Panc1 (cell line): ENCODE data around the gene SMAD3. TPM values are rescaled to one million over a fixed set of nuclear protein-coding genes. Genes with fewer than 3 reads are reported as not detected.

Source experiments
- ATAC-seq: fragments of 200-7000 bp; cut with Tn5 transposase; 2 replicates; pipeline ENCODE4 v1.9.1; 2020; ENCODE audit warnings: mild to moderate bottlenecking, moderate library complexity
- BruUV-seq: library from RNA; stranded (reverse); fragments of 400-500 nt; replicated peaks from 2 replicates; lab custom pipeline; 2021; lab: Mats Ljungman, UMichigan
- CTCF ChIA-PET: fragments of 300-600 bp; sonication (Branson Sonifier 250); formaldehyde crosslinking; loops from one replicate; lab custom pipeline; 2022; ENCODE audit warnings: antibody characterized with exemption; lab: Charles Lee
- POLR2A ChIA-PET: fragments of 300-600 bp; sonication (Branson Sonifier 250); formaldehyde crosslinking; loops from one replicate; lab custom pipeline; 2022; ENCODE audit warnings: antibody characterized with exemption; lab: Charles Lee
- DNase-seq: peaks from one replicate; pipeline ENCODE4 v3.0.0-alpha.2; 2010; ENCODE audit warnings: low read depth, low spot score
- H3K27ac ChIP-seq: 2 replicates; pipeline ENCODE4 v1.5.1; 2011; ENCODE audit warnings: mild to moderate bottlenecking, low read length, inconsistent platforms
- H3K27me3 ChIP-seq: fragments of 200-500 bp; sonication (Bioruptor generic); 2 replicates; pipeline ENCODE4 v1.6.0; 2014; ENCODE audit warnings: low read length, inconsistent platforms; ENCODE audit not compliant: control insufficient read depth, insufficient read depth
- H3K36me3 ChIP-seq: fragments of 200-500 bp; sonication (Bioruptor generic); 2 replicates; pipeline ENCODE4 v1.5.1; 2014; ENCODE audit warnings: inconsistent platforms, mild to moderate bottlenecking, low read length, moderate library complexity; ENCODE audit not compliant: control insufficient read depth, insufficient read depth
- H3K4me1 ChIP-seq: 2 replicates; pipeline ENCODE4 v1.5.1; 2011; ENCODE audit warnings: inconsistent platforms, mild to moderate bottlenecking, low read length, moderate library complexity; ENCODE audit not compliant: control insufficient read depth, insufficient read depth
- H3K4me3 ChIP-seq, 2 experiments: 2 replicates each; pipeline ENCODE4 v1.5.1; 2011 to 2012; ENCODE audit warnings: low read depth in 2 of 2, low read length in 2 of 2, mild to moderate bottlenecking in 2 of 2, inconsistent platforms in 1 of 2, moderate library complexity in 1 of 2
- H3K9me3 ChIP-seq: fragments of 200-500 bp; sonication (Bioruptor generic); 2 replicates; pipeline ENCODE4 v1.5.1; 2014; ENCODE audit warnings: low read depth, mild to moderate bottlenecking, inconsistent platforms, low read length, moderate library complexity; ENCODE audit not compliant: control insufficient read depth, insufficient read depth
- CTCF ChIP-seq: fragments of 450-650 bp; IDR thresholded peaks from 2 replicates; pipeline ENCODE4 v1.5.1; 2017; ENCODE audit warnings: mild to moderate bottlenecking
- POLR2AphosphoS5 ChIP-seq: IDR thresholded peaks from 2 replicates; pipeline ENCODE4 v1.6.1; 2012; ENCODE audit warnings: mild to moderate bottlenecking, low read depth, low read length, moderate library complexity
- REST ChIP-seq, 2 experiments: IDR thresholded peaks; 2 replicates each; pipeline ENCODE4 v1.6.1; 2011 to 2012; ENCODE audit warnings: low read depth in 2 of 2, control low read depth in 1 of 2, low read length in 1 of 2, mild to moderate bottlenecking in 1 of 2, moderate library complexity in 1 of 2; ENCODE audit not compliant: insufficient read depth in 1 of 2
- SIN3A ChIP-seq: IDR thresholded peaks from 2 replicates; pipeline ENCODE4 v1.6.1; 2012; ENCODE audit warnings: low read depth, mild to moderate bottlenecking, low read length, moderate library complexity, borderline replicate concordance; ENCODE audit not compliant: insufficient read depth
- TCF7L2 ChIP-seq: IDR thresholded peaks from 2 replicates; pipeline ENCODE4 v1.6.1; 2011; ENCODE audit warnings: mild to moderate bottlenecking, low read depth, low read length, inconsistent platforms
- in situ Hi-C: cut with HindIII; loops from 2 replicates; pipeline ENCODE4 v1.10.0; 2016; ENCODE audit warnings: low sequenced_read_pairs, low pct_unique_long_range_greater_than_20kb
- intact Hi-C: fragments of 100-400 bp; cut with micrococcal nuclease; formaldehyde crosslinking; loops from one replicate; pipeline ENCODE4 v1.10.0; 2022; ENCODE audit not compliant: unreplicated experiment
- total RNA-seq: library from RNA; stranded (reverse); gene quantifications from one replicate; pipeline ENCODE4 v1.2.1, GENCODE V29; 2021; ENCODE audit not compliant: unreplicated experiment

The SMAD3 gene
- total RNA-seq, 1 experiment from 2014 or later, result 394 TPM

GRCh38 chr15:67144609-67145311 is 79.4 kb downstream of the SMAD3 start:
- DNase-seq (no peak), ATAC-seq (no peak)
- no TSS peak for BruUV-seq
- Histone ChIP-seq H3K4me3 (no peak overlapping the region), H3K27me3 (no peaks in the 10 kb centered on the region), H3K9me3 (no peaks in the 10 kb centered on the region), H3K4me1 (peaks cover 100% of the 10 kb centered on the region), H3K36me3 (no peaks in the 10 kb centered on the region; the same call in 1 of the 2 replicates), H3K27ac (peak overlapping the region; percentile 100)
- CTCF ChIA-PET, result interaction anchor here (0.6 kb wide), 1 partner anchor 198 kb away, joined by 3 read pairs; no protein-coding TSS in a partner anchor
- in situ Hi-C loops, result no loop called here
- POLR2A ChIA-PET, result interaction anchor here (0.6 to 1.6 kb wide), 2 partner anchors 19 to 33 kb away, joined by 5 to 13 read pairs; no protein-coding TSS in a partner anchor
- TF ChIP-seq TCF7L2 (no peak), POLR2AphosphoS5 (no peak)
- intact Hi-C loops, result loop anchor here (5.0 kb wide), 2 partner anchors 37 to 197 kb away; no protein-coding TSS in a partner anchor

- BruUV-seq, result no TSS peak
- H3K4me3 ChIP-seq, result no peak overlapping the region
- intact Hi-C loops, result loop anchor here (5.0 kb wide), 1 partner anchor 38 kb away; no protein-coding TSS in a partner anchor
Measured at GRCh38 chr15:67145312-67145610, 79.9 kb downstream of the SMAD3 start.

More at GRCh38 chr15:67145312-67145610, 79.9 kb downstream of the SMAD3 start:
- in situ Hi-C loops, result no loop called here
- H3K36me3 ChIP-seq, result no peaks in the 10 kb centered on the region; the same call in 1 of the 2 replicates
- ChIA-PET CTCF (no interaction called here), POLR2A (interaction anchor here (0.6 to 1.6 kb wide), 2 partner anchors 20 to 33 kb away, joined by 5 to 13 read pairs; no protein-coding TSS in a partner anchor)
- H3K9me3 ChIP-seq, result no peaks in the 10 kb centered on the region
- no peaks in the 10 kb centered on the region for H3K27me3 ChIP-seq
- no peak for DNase-seq
- ATAC-seq, result no peak
- H3K4me1 ChIP-seq, result peaks cover 100% of the 10 kb centered on the region
- H3K27ac ChIP-seq, result peak overlapping the region; percentile 100
- TF ChIP-seq SIN3A (no peak), CTCF (no peak), REST (IDR thresholded peaks at IDR 0.05; ENCODE audit: insufficient read depth in 1 of 2, low read depth in 2 of 2, low read length in 1 of 2) (no peak), TCF7L2 (no peak), POLR2AphosphoS5 (no peak)
